ENCODE results near the gene AATF.
"Not testable (repeated sequence)": the region's sequence is repeated elsewhere in the genome, so short reads cannot be mapped to it uniquely, and the experiment has no call there.

Gene AATF

DNA sequence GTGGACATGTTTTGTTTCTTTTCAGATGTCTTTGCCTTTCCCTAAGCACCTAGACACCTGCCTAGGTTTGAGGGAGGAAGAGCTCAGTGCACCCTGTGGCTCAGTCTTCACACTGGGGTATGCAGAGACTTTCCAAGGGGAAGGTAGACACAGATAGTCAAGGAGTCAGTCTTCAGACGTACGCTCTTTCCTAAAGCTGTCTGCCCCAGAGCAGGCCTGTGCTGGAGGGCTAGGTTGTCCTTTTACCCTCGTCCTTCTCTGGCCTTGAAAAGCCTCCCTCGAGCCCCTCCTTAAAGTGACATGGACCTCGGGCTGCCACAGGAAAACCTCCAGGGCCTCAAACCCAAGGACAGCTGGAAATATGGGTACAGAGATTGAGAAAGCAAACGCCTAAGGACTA is 103.7 kb downstream of the AATF start:
- DNase-seq, result no peak

DNA sequence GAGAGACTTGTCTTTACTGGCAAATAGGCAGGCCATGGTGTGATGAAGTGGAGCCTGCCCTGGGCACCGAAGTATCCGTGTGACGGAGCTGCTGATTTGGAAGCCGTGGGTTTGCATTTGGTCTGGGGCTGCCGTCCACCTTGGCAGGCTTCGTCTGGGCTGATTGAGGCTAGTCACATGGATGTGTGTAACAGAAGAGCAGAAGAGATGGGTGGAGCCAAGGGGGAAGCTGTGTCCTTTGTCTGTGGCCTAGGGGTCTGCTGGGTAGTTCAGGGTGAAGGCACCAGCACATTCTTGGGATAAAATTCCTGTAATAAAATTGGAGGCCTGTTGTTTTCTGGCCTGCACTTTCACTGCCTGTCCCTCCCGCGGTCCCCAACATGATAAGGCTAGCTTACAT is 106.1 kb downstream of the AATF start:
- no peak for DNase-seq

DNA sequence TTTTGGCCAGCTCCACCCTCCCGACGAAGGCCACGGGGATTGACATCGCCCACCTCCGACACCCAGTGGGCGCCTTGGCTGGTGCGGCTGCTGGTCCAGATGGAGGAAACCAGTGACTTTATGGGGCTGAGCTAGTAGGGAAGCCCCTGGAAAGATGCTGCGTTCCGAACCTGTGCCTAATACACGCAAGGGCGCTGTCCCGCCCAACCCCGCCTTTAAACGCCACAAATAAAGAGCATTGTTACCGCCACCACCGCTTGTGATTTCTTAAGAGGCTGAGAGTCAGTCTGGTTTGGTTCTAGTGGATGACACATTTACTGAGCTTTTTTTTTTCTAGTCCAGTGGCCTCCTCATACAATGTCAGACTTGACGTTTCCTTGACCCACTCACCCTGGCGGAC is 107.9 kb downstream of the AATF start:
- DNase-seq, result no peak

DNA sequence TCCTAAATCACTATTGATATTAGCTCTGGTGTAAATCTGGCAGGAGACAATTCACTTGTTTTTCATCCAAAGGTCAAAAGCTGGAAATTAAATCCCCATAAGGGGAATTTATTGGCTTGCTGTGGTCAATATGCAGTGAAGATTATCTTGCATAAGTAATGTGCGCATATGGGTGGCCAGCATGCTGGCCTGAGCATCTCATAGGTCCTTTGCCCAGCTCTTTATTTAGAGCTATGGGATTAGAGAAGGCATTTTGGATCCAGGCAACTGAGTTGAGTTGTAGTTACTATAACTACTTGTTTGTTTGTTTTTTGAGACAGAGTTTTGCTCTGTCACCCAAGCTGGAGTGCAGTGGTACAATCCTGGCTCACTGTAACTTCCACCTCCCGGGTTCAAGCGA is 110.7 kb downstream of the AATF start:
- DNase-seq, result no peak

DNA sequence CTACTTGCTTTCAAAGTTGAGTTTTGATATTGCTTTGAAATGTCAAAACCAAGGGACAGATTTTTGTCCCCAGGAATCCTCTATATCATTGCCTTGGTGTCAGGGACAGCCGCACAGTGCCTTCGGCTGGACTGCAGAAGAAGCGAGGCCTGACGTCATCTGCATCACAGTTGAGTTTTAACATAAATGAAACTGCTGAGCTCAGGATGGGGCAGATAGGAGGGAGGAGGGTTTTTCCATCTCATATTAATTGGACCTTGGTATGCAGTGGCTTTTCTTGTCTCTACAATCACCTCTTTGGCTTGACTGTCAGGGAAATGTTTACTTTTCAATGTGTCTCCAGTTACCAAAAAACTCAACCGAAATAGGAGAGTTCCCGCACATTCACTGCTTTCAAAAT is 111.3 kb downstream of the AATF start:
- no peak for DNase-seq

DNA sequence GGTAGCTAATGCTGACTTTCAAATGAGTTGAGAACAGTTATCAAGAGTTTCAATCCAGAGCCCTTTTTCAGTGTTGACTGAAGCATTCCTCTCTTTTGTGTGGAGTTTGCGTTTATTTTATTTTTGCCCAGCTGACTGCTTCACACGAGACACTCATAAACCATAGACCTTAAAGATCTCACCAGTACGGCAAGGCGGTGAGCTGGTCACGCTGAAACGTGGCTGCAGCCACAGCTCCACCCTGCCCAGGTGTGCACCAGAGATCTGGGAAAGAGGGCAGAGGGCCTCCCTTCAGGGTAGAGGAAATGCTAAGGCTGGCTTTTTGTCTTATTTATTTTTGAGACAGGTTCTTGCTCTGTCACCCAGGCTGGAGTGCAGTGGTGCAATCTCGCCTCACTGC is 112.2 kb downstream of the AATF start:
- DNase-seq, result no peak

DNA sequence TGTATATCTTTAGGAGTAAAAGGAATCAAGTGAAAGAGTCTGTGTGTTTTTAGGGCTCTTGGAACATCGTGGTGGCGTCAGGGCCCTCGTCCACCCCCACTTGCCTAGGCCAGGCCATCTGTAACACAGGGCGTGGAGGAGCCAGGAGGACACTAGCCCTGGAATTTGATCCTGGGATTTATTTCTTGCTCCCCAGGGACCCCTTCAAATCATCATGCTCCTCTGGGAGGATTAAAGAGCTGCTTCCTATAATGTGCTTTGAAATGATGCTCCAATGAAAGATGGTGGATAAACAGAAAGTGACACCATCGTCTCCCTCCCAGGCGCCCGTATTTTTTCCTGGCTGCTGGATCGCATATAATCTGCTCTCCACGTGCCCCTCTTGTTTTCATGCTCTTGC is 113.3 kb downstream of the AATF start:
- no peak for DNase-seq

DNA sequence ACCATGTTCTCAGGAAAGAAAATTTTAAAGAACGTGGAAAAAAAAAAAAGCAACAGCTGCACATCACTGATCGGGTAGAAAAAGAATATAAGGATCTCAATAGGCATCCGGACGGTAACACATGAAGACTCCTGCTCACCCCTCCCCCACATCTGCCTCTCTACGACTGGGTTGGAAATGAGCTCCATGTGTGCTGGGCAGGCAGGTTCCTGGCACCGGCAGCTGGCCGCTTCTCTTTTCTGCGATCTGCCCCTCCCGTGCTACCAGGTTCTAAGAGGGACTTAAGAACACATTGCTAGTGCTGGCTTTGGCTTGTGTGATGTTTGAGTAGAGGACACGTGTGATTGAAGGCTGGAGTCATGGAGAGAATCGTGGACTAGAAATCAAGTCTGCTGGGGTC is 115.5 kb downstream of the AATF start:
- DNase-seq, result no peak

DNA sequence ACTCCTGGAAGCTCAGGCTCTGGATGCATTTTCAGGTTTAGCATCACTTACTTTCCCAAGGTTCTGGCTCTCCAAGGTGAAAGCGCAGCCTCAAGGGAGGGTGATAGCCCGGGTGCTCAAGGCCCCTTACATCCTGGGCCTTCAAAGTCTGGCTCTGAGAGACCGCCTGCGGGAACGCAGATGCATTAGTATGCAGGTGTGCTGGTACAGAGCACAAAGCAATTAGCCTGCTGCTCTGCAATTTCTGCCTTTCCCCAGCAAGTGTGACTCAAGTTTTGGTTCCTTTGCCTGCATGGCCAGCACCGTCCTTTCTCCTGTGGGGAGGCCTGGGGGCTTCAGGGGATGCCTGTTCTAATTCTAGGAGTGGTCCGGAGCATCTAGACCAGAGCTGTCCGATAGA is 116.2 kb downstream of the AATF start:
- DNase-seq, result no peak

DNA sequence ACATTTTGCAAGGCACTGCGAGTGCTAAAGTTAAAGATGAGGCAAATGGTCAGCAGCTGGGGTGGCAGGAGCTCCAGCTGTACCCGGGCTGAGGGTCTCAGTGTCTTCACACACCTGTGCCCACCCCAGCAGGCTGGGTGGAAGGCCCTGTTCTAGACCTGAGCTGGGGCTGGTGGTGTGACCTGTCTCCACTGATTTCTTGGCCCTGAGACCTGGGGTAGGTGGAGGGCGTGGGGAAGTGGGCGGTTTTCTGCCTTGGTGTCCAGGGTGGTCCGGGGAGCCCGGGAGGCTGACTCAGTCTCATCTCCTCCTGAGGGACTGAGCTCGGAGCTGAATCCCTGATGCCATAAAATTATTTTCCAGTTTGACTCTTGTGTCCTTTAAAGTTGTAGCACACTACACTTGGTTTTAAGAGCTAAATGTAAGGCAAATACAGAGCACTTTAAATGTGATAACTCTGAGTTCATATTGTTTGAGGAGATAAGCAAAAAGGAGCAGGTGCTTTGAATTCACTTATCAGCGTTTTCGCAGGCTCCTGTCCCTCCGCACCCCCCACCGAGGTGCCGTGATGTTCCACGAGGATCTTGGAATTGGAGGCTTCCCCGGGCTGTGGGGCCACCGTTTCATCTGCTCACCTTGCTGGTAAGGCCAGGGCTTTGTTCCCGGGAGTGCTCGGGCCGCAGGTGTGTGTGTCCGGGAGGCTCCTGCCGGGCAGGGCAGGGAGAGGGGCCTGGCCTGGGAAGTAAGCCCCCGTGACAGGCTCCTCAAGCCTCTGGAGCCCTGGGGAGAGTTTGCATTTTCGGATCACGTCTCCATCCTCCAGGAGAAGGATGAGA is 117.0 kb downstream of the AATF start:
- no peak for DNase-seq

DNA sequence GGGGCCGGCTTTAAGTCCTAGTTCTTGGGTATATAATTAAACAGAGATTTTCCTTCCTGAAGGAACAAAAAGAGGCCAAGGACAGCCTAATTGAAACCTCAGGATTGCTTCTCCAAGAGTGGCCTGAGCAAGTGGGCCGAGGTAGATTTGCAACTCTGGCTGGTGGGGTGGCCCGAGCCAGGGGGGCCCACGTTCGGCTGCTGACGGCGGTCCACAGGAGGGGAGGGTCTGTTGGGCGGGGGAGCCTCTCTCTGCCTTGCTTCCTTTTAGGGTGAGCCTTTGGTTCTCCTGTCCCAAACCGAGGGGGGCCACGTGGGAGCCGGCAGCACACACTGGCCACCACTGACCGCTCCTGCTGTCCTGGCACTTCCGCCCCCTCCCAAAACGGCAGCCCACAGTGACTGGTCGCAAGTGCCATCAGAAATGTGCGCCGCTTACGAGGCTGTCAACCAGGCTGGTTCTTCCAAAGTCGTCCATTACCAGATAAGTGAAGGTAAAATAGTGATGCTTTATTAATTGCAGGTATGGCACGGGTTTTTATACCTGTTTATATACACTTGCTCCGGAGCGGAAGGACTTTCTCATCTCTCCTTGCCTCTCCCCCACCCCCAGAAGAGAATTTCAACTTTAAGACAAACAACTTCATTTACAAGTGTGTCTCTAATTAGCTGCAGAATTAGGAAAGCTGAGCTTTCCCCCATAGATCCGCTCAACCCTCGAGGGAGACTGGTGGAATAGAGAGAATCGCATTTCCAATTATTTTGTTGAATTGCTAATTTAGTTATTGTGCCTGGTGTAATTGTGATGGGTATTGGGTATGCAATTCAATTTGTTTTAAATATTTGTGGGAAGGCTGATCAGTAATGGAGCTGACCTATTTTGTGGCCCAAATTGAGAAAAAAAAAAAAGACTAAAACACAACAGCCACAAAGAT is 117.8 kb downstream of the AATF start:
- DNase-seq, result no peak

DNA sequence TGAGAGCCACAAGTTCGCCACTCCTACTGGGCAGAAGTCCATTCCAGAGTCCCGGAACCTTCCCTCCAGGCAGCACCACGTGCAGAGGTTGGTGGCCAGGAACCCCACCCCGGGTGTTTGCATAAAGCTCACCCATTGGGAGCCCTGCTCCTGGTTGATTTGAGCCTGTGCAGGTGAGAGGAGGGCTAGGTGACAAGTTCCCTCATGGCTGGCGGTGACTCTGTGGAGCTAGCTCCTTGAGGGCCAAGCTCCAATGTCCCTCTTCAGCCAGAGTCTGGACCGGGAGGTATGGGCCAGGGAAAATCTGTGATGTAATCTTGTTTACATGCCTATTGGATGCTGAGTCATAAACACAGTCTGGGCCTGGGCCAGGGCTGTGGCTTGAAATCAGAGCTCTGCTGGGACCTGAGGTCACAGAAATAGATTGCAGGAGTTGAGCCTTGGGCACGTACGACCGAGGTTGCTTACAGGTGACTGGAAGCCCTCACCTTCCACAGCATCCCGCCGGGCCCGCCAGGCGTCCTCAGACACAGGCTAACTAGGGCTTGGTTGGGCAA is 118.9 kb downstream of the AATF start:
- DNase-seq, result no peak

DNA sequence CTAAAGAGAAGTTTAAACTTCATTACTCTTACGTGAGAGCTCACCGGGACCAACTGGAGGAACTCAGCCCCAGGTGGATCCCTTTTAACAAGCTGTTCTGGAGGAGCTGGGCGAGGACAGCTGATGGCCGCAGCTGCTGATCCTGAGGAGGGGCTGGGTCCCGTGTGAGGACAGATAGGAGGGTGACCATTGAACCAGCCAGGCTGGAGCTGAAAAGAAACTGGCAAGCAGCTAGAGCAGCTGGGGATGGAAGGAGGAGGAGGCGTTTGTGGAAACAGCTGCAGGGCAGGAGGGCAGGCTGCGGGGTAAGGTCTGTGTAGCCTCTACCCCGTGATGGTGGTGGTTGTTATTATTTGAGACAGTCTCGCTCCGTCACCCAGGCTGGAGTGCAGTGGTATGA is 119.5 kb downstream of the AATF start:
- DNase-seq, result no peak

DNA sequence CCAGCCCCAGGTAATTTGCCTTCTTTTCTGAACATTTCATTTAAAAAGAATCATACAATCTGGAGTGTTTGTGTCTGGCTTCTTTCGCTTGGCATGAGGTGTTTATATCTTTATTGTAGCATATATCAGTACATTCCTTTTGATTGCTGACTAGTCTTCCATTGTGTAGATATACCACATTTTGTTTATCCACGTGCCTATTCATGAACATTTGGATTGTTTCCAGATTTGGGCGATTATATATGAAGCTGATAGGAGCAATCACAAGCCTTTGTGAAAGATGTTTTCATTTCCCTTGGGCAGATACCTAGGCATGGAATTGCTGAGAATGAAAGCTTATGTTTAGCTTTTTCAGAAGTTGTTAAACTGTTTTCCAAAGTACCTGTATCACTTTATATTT is 120.3 kb downstream of the AATF start:
- DNase-seq, result no peak

DNA sequence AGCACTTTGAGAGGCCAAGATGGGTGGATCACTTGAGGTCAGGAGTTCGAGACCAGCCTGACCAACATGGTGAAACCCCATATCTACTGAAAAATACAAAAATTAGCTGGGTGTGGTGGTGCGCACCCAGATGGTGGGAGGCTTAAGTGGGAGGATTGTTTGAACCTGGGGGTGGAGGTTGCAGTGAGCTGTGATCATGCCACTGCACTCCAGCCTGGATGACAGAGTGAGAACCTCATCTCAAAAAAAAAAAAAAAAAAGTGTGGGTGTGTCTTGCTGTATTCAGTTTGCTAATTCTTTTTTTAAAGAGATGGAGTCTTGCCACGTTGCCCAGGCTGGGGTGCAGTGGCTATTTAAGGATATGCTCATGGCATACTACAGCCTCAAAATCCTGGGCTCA is 124.7 kb downstream of the AATF start:
- not testable (repeated sequence) for DNase-seq

DNA sequence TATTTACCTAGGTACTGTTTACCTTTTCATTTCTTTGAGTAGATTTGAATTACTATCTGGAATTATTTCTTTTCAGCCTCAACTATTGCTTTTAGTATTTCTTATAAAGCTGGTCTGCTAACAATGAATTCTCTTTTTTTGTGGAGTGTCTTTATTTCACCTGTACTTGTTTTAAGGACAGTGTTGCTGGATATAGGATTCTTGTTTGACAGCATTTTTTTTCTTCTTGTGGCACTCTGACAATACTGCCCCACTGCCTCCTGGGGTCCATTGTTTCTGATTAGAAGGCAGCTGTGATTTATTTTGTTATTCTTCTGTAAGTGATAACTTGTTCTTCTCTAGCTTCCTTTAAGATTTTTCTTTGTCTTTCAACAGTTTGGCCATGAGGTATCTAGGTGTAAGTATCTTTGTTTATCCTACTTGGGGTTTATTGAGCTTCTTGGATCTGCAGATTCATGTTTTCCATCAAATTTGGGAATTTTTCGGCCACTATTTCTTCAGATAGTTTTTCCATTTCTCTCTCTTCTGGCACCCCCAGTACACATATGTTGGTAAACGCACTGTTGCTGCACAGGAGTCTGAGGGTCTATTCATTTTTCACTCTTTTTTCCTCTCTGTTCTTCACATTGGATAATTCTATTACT is 130.4 kb downstream of the AATF start:
- DNase-seq, result no peak

DNA sequence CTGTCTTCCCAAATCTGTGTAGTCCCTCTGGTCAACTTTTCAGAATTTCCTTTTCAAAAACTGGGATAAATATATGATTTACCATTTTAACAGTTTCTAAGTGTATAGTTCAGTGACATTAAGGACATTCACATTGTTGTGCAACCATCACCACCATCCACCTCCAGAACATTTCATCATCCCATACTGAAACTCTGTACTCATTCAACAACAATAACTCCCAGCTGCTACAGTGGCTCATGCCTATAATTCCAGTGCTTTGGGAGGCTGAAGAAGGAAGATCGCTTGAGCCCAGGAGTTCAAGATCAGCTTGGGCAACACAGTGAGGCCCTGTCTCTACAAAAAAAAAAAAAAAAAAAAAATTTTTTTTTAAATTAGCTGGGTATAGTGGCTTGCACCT is 131.0 kb downstream of the AATF start:
- no peak for DNase-seq

DNA sequence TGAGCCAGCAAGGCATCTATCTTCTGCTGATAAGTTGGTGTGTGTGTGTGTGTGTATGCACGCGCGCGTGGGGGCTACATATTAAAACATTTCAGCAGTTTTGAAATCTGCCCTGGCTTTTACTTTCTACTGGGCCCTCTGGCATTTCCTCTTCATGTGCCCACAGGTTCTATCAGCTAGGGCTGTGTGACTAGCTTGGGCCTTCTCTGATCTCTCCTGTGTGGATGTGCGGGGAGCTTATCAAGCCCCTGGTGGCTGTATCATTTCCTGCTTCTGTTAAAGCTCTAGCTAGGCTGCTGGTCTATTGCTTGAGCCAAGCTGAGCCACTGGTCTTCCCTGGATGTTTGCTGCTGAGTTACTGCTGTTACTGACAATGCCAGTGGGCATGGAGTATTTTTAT is 132.5 kb downstream of the AATF start:
- no peak for DNase-seq

DNA sequence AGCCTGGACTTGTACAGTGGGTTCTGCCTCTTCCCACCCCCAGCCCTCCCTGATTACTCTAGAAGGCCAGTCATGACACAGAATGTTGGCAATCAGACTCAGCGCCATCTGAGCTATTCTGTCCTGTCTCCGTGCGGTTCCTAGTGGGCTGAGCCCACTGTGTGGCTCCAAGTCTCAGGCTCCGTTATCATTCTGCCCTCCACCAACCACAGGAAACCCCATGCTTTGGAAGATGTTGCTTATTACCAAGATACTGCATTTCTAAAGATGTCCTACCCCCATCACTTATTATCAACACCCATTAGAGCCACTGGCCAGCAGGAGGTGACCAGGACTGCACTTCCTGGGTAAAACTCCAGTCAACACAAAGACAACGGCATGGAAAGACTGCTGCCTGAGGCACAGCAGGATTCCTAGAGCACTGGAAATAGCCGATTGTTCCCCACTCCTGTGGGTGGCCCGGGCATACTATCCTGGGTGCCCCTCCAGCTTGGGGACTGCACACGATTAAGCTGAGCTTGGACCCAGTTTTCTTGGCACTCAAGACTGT is 133.6 kb downstream of the AATF start:
- no peak for DNase-seq

DNA sequence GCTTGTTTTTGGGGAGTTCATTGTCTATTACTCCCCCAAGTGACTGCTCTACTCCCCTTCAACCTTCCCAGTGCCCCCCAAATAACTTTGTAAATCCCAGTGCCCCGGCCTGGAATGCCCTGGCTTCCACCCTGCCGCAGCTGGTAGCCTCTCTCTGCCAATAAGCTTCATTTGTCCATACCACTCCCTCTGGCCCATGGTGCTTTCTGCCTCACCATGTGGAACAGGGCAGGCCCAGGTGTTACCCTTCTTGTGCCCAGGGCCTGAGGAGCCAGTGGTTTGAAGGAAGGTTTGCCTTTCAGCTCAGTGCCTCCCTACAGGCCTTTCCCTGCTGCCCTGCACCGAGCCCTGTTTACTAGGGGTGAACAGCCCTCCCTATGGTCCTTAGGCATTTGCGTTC is 134.2 kb downstream of the AATF start:
- DNase-seq, result no peak

DNA sequence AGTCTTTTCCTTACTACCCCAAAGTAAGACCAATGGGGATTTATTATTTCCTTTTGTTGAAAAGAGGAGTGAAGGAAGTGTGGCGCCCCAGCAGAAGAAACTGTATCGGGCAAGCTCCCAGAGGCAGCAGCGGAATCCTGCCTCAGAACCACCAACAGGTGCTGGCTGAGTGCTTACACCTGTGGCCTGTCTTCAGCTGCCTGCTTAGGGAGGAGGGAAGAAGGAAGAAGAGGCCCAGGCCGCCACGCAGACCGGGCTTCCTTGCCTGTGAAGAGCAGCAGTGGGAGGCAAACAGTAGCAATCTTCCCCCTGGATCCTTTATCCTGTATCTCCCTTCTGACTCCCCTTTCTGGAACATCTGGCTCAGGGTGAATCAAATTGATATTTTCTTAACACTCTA is 134.7 kb downstream of the AATF start:
- no peak for DNase-seq

DNA sequence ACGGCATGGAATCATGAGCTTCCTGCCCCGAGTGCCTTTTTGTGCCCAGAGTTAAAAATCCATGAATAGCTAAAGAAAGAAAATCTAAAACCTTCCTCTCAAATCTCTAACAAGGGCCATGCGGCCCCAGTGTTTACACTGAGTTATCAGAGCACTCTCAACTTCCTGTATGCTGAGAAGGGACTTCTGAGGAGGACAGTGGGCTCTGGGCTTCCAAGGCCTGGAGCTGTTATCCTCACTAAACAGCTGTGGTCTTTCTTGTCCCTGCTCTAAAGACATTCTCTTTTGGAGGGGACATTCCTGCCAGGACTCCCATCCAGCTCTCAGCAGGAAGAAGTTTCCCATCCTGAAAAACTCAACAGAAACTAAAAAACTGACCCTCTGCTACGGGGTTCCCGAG is 135.6 kb downstream of the AATF start:
- no peak for DNase-seq

DNA sequence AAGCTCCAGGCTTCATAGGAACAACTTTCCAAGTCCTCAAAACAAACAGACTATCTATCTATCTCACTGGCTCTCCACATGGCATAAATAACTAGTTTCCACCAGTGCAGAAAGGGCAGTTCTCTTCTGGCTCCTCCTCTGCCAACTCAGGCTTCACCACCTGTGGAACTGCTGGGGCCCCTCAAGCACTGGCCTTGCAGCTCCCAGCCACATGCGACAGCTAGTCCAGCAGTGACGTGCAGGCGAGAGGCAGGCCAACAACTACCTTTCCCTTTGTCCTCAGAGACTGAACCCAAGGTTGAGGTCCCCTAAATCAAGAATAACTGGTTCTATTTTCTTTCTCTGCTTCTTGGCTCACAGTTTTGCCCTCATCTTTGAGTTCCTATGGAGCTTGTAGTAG is 137.6 kb downstream of the AATF start:
- no peak for DNase-seq
